WTC11 (cell line): Measurements from ENCODE around the gene AKAP6. TPM values are rescaled to one million over a fixed set of nuclear protein-coding genes. Genes with fewer than 3 reads are reported as not detected.

Experiments
- ATAC-seq: fragments of 200-7000 bp; cut with Tn5 transposase; 2 replicates; pipeline ENCODE4 v1.10.0; 2021; ENCODE audit warnings: mild to moderate bottlenecking, moderate library complexity
- CTCF ChIA-PET: fragments of 300-600 bp; sonication (Branson Sonifier 250); formaldehyde crosslinking; loops from one replicate; lab custom pipeline; 2021; ENCODE audit warnings: antibody characterized with exemption; lab: Charles Lee
- POLR2A ChIA-PET: fragments of 350-600 bp; sonication (Branson Sonifier 250); formaldehyde crosslinking; loops from one replicate; lab custom pipeline; 2021; ENCODE audit warnings: antibody characterized with exemption; lab: Charles Lee
- DNase-seq: peaks from one replicate; pipeline ENCODE4 v3.0.0; 2021; ENCODE audit warnings: low spot score
- H3K27ac Mint-ChIP-seq: 2 replicates; pipeline ENCODE4 v1.8.0; 2021; ENCODE audit warnings: mixed read lengths
- H3K27me3 Mint-ChIP-seq: 2 replicates; pipeline ENCODE4 v1.8.0; 2021; ENCODE audit warnings: low read depth, mild to moderate bottlenecking, moderate library complexity, mixed read lengths
- H3K36me3 Mint-ChIP-seq: 2 replicates; pipeline ENCODE4 v1.8.0; 2021; ENCODE audit warnings: mixed read lengths
- H3K4me1 Mint-ChIP-seq: 2 replicates; pipeline ENCODE4 v1.8.0; 2022; ENCODE audit warnings: mixed read lengths
- H3K4me3 Mint-ChIP-seq: 2 replicates; pipeline ENCODE4 v1.8.0; 2021; ENCODE audit warnings: mild to moderate bottlenecking, moderate library complexity, mixed read lengths
- H3K9me3 Mint-ChIP-seq: 2 replicates; pipeline ENCODE4 v1.8.0; 2021; ENCODE audit warnings: mixed read lengths
- CREB1 ChIP-seq: sonication (generic); formaldehyde crosslinking; IDR thresholded peaks from 2 replicates; pipeline ENCODE4 v1.8.0; 2023; ENCODE audit warnings: mild to moderate bottlenecking, missing genetic modification reagents
- GRHL2 ChIP-seq: fragments of 250-450 bp; sonication (Bioruptor Pico); IDR thresholded peaks from 2 replicates; pipeline ENCODE4 v1.8.0; 2022; ENCODE audit warnings: mild to moderate bottlenecking, moderate library complexity; ENCODE audit not compliant: insufficient replicate concordance, severe bottlenecking
- GTF2I ChIP-seq: fragments of 250-450 bp; sonication (Bioruptor Pico); conservative IDR thresholded peaks from 2 replicates; pipeline ENCODE4 v1.4.0; 2021; ENCODE audit warnings: mild to moderate bottlenecking
- KAT7 ChIP-seq: sonication (generic); formaldehyde crosslinking; IDR thresholded peaks from 2 replicates; pipeline ENCODE4 v1.8.1; 2023; ENCODE audit warnings: missing genetic modification reagents, mild to moderate bottlenecking, borderline replicate concordance
- MXD4 ChIP-seq: fragments of 250-450 bp; sonication (Bioruptor Pico); IDR thresholded peaks from 2 replicates; pipeline ENCODE4 v1.8.0; 2021; ENCODE audit warnings: mild to moderate bottlenecking, moderate library complexity, borderline replicate concordance
- NFYB ChIP-seq: sonication (generic); formaldehyde crosslinking; conservative IDR thresholded peaks from 2 replicates; pipeline ENCODE4 v1.8.0; 2022; ENCODE audit warnings: low read depth, missing genetic modification reagents
- NR2C2 ChIP-seq: sonication (generic); formaldehyde crosslinking; IDR thresholded peaks from 2 replicates; pipeline ENCODE4 v1.8.0; 2022; ENCODE audit warnings: mild to moderate bottlenecking, missing genetic modification reagents
- RELA ChIP-seq: sonication (generic); formaldehyde crosslinking; IDR thresholded peaks from 2 replicates; pipeline ENCODE4 v1.8.1; 2022; ENCODE audit warnings: missing genetic modification reagents, mild to moderate bottlenecking, borderline replicate concordance
- TCF7 ChIP-seq: sonication (generic); formaldehyde crosslinking; IDR thresholded peaks from 2 replicates; pipeline ENCODE4 v1.8.0; 2022; ENCODE audit warnings: mild to moderate bottlenecking, low read depth, missing genetic modification reagents, moderate library complexity
- TEAD4 ChIP-seq: sonication (generic); formaldehyde crosslinking; IDR thresholded peaks from 2 replicates; pipeline ENCODE4 v1.8.0; 2022; ENCODE audit warnings: mild to moderate bottlenecking, missing genetic modification reagents
- ZNF263 ChIP-seq: sonication (generic); formaldehyde crosslinking; IDR thresholded peaks from 2 replicates; pipeline ENCODE4 v1.8.1; 2022; ENCODE audit warnings: low read depth, mild to moderate bottlenecking, moderate library complexity, missing genetic modification reagents
- ZNF396 ChIP-seq: fragments of 250-450 bp; sonication (Bioruptor Pico); IDR thresholded peaks from 2 replicates; pipeline ENCODE4 v1.8.0; 2021; ENCODE audit warnings: mild to moderate bottlenecking, moderate library complexity, borderline replicate concordance
- ZNF416 ChIP-seq: fragments of 250-450 bp; sonication (Bioruptor Pico); IDR thresholded peaks from 2 replicates; pipeline ENCODE4 v1.9.0; 2021; ENCODE audit warnings: mild to moderate bottlenecking, inconsistent platforms
- ZNF671 ChIP-seq: fragments of 250-450 bp; sonication (Bioruptor Pico); IDR thresholded peaks from 2 replicates; pipeline ENCODE4 v1.8.0; 2021; ENCODE audit warnings: mild to moderate bottlenecking
- total RNA-seq: library from RNA; stranded (reverse); gene quantifications from 3 replicates; pipeline ENCODE4 v1.2.3, GENCODE V29; 2021
- TF ChIP-seq, protein P1 (sequence below): fragments of 250-450 bp; sonication (Bioruptor Pico); conservative IDR thresholded peaks from 2 replicates; pipeline ENCODE4 v1.9.0; 2021; ENCODE audit warnings: mild to moderate bottlenecking
- TF ChIP-seq, protein P2 (sequence below): sonication (generic); formaldehyde crosslinking; IDR thresholded peaks from 2 replicates; pipeline ENCODE4 v1.8.1; 2023; ENCODE audit warnings: mild to moderate bottlenecking, missing genetic modification reagents
- TF ChIP-seq, protein P3 (sequence below): sonication (generic); formaldehyde crosslinking; IDR thresholded peaks from 2 replicates; pipeline ENCODE4 v1.8.0; 2023; ENCODE audit warnings: missing genetic modification reagents, mild to moderate bottlenecking, borderline replicate concordance
- TF ChIP-seq, protein P4 (sequence below): sonication (generic); formaldehyde crosslinking; IDR thresholded peaks from 2 replicates; pipeline ENCODE4 v1.8.1; 2023; ENCODE audit warnings: mild to moderate bottlenecking, missing genetic modification reagents
- TF ChIP-seq, protein P5 (sequence below): sonication (generic); formaldehyde crosslinking; IDR thresholded peaks from 2 replicates; pipeline ENCODE4 v1.8.1; 2022; ENCODE audit warnings: low read depth, mild to moderate bottlenecking, moderate library complexity, missing genetic modification reagents, borderline replicate concordance

AKAP6 gene
- total RNA-seq, 1 experiment from 2014 or later: 0.63 TPM

DNA sequence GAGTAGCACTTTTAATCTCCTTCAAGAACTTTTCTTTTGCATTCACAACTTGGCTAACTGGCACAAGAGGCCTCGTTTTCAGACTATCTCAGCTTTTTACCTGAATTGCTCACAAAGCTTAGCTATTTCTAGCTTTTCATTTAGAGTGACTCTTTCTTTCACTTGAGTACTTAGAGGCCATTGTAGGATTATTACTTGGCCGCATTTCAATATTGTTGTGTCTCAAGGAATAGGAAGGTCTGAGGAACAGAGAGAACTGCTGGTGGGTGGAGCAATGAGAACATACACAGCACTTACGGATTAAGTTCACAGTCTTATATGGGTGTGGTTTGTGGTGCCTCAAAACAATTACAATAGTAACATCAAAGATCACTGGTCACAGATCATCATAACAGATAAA is 384.8 kb downstream of the AKAP6 start:
- no peak for ATAC-seq
- no peaks in the 10 kb centered on the region; the same call in 1 of the 2 replicates for H3K9me3 Mint-ChIP-seq

DNA sequence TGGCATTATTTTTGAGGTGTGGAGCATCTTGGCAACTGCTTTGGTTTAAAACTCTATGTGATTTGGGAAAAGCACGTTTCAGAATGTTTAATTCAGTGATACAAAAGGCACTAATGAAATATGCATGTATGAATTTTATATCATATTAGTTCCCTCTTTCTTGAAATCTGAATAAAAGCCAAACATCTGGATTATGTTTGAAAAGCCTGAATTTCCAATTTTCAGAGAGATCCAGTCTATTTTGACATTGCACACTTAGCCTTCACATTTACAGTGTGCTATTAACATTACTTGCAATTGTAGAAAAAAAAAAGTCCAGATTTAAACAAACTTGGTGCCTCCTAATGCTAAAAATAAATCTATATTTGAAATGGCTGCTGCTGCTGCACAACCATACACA is 390.5 kb downstream of the AKAP6 start:
- ChIA-PET POLR2A (no interaction called here), CTCF (no interaction called here)
- no peak overlapping the region for H3K27ac Mint-ChIP-seq
- ATAC-seq (no peak), DNase-seq (no peak)
- no peak for TF ChIP-seq MXD4 (CRISPR knock-in tag)
- TF ChIP-seq KAT7 (CRISPR knock-in tag): no peak
- no peak for TF ChIP-seq GRHL2
- TF ChIP-seq TEAD4: no peak
- no peak for TF ChIP-seq NFYB
- no peak for TF ChIP-seq ZNF263
- TF ChIP-seq, protein P1, sequence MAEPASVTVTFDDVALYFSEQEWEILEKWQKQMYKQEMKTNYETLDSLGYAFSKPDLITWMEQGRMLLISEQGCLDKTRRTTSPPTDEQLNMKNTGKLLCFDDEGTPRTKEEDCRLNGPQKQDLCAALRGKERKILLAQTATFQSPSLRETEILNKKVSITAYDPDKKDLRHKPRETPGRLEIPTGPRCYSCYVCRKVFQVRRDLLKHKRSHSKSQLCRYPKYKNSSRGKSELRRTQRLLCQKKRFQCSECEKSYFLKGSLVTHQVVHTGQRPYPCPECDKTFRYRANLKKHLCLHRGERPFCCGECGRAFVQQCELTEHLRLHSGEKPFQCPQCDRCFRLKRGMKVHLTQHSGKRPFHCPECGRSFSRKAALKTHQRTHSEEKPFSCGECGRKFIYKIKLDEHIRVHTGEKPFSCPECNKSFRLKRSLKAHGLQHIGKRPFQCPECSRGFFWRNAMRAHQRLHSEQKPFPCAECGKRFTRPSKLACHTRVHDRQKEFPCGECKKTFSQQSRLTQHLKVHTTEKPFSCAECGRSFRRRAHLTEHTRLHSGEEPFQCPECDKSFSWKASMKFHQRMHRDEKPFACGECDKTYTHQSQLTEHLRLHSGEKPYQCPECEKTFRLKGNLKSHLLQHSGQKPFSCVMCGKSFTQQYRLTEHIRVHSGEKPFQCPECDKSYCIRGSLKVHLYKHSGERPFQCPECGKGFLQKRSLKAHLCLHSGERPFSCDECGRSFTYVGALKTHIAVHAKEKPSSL (CRISPR knock-in tag): no peak
- TF ChIP-seq, protein P2, sequence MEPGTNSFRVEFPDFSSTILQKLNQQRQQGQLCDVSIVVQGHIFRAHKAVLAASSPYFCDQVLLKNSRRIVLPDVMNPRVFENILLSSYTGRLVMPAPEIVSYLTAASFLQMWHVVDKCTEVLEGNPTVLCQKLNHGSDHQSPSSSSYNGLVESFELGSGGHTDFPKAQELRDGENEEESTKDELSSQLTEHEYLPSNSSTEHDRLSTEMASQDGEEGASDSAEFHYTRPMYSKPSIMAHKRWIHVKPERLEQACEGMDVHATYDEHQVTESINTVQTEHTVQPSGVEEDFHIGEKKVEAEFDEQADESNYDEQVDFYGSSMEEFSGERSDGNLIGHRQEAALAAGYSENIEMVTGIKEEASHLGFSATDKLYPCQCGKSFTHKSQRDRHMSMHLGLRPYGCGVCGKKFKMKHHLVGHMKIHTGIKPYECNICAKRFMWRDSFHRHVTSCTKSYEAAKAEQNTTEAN (CRISPR knock-in tag): no peak
- TF ChIP-seq TCF7: no peak
- TF ChIP-seq, protein P3, sequence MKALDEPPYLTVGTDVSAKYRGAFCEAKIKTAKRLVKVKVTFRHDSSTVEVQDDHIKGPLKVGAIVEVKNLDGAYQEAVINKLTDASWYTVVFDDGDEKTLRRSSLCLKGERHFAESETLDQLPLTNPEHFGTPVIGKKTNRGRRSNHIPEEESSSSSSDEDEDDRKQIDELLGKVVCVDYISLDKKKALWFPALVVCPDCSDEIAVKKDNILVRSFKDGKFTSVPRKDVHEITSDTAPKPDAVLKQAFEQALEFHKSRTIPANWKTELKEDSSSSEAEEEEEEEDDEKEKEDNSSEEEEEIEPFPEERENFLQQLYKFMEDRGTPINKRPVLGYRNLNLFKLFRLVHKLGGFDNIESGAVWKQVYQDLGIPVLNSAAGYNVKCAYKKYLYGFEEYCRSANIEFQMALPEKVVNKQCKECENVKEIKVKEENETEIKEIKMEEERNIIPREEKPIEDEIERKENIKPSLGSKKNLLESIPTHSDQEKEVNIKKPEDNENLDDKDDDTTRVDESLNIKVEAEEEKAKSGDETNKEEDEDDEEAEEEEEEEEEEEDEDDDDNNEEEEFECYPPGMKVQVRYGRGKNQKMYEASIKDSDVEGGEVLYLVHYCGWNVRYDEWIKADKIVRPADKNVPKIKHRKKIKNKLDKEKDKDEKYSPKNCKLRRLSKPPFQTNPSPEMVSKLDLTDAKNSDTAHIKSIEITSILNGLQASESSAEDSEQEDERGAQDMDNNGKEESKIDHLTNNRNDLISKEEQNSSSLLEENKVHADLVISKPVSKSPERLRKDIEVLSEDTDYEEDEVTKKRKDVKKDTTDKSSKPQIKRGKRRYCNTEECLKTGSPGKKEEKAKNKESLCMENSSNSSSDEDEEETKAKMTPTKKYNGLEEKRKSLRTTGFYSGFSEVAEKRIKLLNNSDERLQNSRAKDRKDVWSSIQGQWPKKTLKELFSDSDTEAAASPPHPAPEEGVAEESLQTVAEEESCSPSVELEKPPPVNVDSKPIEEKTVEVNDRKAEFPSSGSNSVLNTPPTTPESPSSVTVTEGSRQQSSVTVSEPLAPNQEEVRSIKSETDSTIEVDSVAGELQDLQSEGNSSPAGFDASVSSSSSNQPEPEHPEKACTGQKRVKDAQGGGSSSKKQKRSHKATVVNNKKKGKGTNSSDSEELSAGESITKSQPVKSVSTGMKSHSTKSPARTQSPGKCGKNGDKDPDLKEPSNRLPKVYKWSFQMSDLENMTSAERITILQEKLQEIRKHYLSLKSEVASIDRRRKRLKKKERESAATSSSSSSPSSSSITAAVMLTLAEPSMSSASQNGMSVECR: no peak
- TF ChIP-seq, protein P4, sequence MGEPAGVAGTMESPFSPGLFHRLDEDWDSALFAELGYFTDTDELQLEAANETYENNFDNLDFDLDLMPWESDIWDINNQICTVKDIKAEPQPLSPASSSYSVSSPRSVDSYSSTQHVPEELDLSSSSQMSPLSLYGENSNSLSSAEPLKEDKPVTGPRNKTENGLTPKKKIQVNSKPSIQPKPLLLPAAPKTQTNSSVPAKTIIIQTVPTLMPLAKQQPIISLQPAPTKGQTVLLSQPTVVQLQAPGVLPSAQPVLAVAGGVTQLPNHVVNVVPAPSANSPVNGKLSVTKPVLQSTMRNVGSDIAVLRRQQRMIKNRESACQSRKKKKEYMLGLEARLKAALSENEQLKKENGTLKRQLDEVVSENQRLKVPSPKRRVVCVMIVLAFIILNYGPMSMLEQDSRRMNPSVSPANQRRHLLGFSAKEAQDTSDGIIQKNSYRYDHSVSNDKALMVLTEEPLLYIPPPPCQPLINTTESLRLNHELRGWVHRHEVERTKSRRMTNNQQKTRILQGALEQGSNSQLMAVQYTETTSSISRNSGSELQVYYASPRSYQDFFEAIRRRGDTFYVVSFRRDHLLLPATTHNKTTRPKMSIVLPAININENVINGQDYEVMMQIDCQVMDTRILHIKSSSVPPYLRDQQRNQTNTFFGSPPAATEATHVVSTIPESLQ (CRISPR knock-in tag): no peak
- no peak overlapping the region for H3K4me3 Mint-ChIP-seq
- H3K27me3 Mint-ChIP-seq: no peaks in the 10 kb centered on the region
- no peaks in the 10 kb centered on the region for H3K4me1 Mint-ChIP-seq
- no peaks in the 10 kb centered on the region for H3K9me3 Mint-ChIP-seq
- no peaks in the 10 kb centered on the region for H3K36me3 Mint-ChIP-seq

More for the DNA sequence above, 384.8 kb downstream of the AKAP6 start:
- Mint-ChIP-seq H3K27me3 (no peaks in the 10 kb centered on the region), H3K36me3 (no peaks in the 10 kb centered on the region), H3K4me3 (no peak overlapping the region), H3K27ac (no peak overlapping the region)
- CTCF ChIA-PET: no interaction called here
- POLR2A ChIA-PET: no interaction called here
- TF ChIP-seq, protein P5, sequence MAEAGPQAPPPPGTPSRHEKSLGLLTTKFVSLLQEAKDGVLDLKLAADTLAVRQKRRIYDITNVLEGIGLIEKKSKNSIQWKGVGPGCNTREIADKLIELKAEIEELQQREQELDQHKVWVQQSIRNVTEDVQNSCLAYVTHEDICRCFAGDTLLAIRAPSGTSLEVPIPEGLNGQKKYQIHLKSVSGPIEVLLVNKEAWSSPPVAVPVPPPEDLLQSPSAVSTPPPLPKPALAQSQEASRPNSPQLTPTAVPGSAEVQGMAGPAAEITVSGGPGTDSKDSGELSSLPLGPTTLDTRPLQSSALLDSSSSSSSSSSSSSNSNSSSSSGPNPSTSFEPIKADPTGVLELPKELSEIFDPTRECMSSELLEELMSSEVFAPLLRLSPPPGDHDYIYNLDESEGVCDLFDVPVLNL (CRISPR knock-in tag): no peak
- TF ChIP-seq RELA (CRISPR knock-in tag): no peak
- no peak for TF ChIP-seq ZNF671 (CRISPR knock-in tag)
- no peak for TF ChIP-seq ZNF396
- TF ChIP-seq NR2C2 (CRISPR knock-in tag): no peak
- TF ChIP-seq ZNF416: no peak
- TF ChIP-seq CREB1: no peak
- TF ChIP-seq GTF2I (CRISPR knock-in tag): no peak
- TF ChIP-seq, all 79 proteins: peak for 0
- peaks cover 10% of the 10 kb centered on the region for H3K4me1 Mint-ChIP-seq
- no peak for DNase-seq
